Cerebellar nuclear complex (tissue), 1 donor: Measurements from ENCODE around the gene MIA.
"Not testable (repeated sequence)": the region's sequence is repeated elsewhere in the genome, so short reads cannot be mapped to it uniquely, and the experiment has no call there.

ENCODE experiments used
- DNase-seq, 2 experiments: peaks; one replicate each; lab custom pipeline; 2025; lab: John Stamatoyannopoulos, UW

MIA gene

DNA sequence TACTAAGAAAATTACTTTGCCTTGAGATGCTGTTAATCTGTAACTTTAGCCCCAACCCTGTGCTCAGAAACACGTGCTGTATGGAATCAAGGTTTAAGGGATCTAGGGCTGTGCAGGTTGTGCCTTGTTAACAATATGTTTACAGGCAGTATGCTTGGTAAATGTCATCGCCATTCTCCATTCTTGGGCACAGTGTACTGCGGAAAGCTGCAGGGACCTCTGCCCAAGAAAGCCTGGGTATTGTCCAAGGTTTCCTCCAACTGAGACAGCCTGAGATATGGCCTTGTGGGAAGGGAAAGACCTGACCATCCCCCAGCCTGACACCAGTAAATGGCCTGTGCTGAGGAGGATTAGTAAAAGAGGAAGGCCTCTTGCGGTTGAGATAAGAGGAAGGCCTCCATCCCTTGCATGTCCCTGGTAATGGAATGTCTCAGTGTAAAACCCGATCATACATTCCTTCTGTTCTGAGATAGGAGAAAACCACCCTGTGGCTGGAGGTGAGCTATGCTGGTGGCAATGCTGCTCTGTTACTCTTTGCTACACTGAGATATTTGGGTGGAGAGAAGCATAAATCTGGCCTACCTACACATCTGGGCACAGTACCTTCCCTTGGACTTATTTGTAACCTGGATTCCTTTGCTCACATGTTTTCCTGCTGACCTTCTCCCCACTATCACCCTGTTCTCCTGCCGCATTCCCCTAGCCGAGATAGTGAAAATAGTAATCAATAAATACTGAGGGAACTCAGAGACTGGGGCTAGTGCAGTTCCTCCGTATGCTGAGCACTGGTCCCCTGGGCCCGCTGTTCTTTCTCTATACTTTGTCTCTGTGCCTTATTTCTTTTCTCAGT, 47.6 kb downstream of the MIA start:
- not testable (repeated sequence) for DNase-seq

DNA sequence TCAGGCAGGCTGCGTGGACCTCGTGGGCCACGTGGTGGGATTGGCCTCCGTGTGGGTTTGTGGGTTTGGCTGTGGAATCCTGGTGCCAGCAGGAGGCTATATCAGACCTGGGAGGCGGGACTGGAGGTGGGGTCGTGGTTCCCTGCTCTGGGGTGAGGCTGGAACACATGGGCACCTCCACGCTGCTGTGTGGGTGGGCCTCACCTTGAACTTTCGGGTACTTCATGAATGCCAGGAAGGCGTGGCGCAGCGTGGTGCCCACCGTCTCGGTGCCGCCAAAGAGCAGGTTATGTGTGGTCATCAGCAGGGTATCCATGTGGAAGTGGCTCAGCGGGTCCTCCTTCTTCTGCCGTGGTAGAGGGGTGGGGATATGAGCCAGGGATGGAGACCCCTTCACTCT, 49.6 kb downstream of the MIA start:
- not testable (repeated sequence) for DNase-seq

DNA sequence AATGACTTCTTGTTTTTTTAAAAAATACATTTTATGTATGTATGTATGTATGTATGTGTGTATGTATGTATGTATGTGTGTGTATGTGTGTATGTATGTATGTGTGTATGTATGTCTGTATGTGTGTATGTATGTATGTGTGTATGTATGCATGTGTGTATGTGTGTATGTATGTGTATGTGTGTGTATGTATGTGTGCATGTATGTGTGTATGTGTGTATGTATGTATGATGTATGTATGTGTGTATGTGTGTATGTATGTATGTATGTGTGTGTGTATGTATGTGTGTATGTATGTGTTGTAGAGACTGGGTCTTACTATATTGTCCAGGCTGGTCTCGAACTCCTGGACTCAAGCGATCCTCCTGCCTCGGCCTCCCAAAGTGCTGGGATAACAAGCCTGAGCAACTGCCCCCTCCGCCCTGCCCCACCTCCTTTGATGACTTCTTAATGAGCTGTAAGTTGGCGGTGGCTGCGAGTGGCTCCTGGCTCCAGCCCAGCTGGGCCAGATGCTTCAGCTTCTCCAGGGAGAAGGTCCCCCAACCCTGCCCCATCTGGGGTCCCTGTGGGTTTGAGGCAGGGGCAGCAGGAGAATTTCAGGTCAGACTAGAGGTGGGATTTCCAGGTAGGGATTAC, 50.3 kb downstream of the MIA start:
- not testable (repeated sequence) for DNase-seq

DNA sequence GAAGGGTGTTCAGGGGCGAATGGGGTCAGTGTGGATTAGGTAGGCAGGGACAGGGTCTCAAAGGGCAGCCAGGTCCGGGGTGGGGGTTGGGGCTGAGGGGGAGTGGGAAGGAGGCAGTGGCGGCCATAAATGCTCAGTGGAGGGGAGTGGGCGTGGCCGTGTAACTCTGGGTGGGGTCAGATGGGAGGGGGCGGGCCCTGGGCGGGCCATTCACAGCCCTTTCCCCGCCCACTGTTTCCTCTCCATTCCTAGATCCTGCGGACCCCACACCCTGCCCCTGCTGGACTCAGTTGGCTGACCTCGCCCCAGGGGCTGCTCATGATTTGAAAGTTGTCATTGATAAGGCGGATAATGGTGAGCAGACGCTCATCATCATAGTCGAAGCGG, 51.0 kb downstream of the MIA start:
- DNase-seq = not testable (repeated sequence)

DNA sequence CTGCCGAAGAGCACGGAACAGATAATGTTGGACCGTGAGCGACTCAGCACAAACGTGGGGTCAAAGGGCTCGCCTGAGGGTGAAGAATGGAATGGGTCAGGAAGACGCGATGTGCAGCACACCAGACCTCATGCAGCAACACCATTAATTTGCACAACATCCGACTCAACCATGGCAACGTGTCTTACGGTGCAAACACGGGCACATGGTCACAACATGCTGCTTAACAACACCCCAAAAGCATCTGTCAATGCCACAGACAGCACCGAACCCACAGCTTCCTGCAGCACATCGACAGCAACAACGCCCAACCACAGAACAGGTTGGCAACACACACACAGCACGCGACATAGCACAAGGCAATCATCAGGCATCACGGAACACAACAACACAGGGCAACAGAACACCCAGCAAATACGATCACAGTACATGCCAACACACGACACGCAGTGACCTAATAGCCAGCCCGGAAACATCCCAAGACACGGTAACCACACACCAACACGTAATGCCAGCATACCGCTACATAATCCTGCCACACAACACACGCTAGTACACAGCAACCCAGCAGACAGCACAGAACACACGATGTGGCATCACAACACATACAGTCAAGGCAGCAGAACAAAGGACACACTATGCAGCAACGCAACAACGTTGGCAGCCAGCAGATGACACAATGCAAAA, 51.5 kb downstream of the MIA start:
- not testable (repeated sequence) for DNase-seq
